NB4 (cell line): Measurements from ENCODE around the gene ANO7.

Experiments used
- DNase-seq: peaks from one replicate; pipeline ENCODE4 v3.0.0; 2010; ENCODE audit warnings: low read depth
- H3K4me3 ChIP-seq: one replicate; pipeline ENCODE4 v1.5.1; 2011; ENCODE audit warnings: mild to moderate bottlenecking, low read depth, low read length, moderate library complexity
- CTCF ChIP-seq: IDR thresholded peaks from one replicate; pipeline ENCODE4 v1.5.1; 2012; ENCODE audit warnings: low read depth, low read length
- MYC ChIP-seq: IDR thresholded peaks from 2 replicates; pipeline ENCODE4 v1.6.1; 2011; ENCODE audit warnings: low read depth, low read length
- POLR2A ChIP-seq: IDR thresholded peaks from 2 replicates; pipeline ENCODE4 v1.6.1; 2011; ENCODE audit warnings: mild to moderate bottlenecking; ENCODE audit not compliant: insufficient read length; ENCODE audit errors: extremely low read depth
- TF ChIP-seq, protein P1 (sequence below): IDR thresholded peaks from 2 replicates; pipeline ENCODE4 v1.6.1; 2011; ENCODE audit warnings: low read depth, low read length

ANO7 gene

DNA sequence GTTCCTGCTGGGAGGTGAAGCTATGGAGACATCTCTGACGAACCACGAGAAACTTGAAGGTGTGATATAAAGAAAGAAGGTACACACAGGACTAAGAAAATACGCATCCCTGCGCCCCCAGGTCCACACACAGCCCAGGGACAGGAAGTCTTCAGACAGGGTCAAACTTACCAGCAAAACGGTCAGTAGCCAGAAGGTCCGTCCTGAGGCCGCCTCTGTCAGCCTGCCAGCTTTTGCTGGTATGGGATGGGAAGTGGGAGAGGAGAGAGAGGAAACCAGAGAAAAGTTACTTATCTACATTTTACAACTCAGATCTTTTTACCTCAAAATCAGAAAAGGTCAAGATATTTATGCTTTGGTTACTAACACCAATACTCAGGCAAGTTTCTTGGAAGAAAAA is 79.8 kb downstream of the ANO7 start:
- no peak for DNase-seq
- H3K4me3 ChIP-seq = no peak overlapping the region
- no peak for TF ChIP-seq MYC
- TF ChIP-seq CTCF = no peak
- TF ChIP-seq, protein P1, sequence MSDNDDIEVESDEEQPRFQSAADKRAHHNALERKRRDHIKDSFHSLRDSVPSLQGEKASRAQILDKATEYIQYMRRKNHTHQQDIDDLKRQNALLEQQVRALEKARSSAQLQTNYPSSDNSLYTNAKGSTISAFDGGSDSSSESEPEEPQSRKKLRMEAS = no peak
- TF ChIP-seq POLR2A = no peak

GRCh38 chr2:241268716-241269445 is 80.4 kb downstream of the ANO7 start:
- no peak for TF ChIP-seq POLR2A
- TF ChIP-seq, protein P1 = no peak
- no peak for TF ChIP-seq MYC
- TF ChIP-seq CTCF = no peak
- no peak overlapping the region for H3K4me3 ChIP-seq
- peak; percentile 40 for DNase-seq

DNA sequence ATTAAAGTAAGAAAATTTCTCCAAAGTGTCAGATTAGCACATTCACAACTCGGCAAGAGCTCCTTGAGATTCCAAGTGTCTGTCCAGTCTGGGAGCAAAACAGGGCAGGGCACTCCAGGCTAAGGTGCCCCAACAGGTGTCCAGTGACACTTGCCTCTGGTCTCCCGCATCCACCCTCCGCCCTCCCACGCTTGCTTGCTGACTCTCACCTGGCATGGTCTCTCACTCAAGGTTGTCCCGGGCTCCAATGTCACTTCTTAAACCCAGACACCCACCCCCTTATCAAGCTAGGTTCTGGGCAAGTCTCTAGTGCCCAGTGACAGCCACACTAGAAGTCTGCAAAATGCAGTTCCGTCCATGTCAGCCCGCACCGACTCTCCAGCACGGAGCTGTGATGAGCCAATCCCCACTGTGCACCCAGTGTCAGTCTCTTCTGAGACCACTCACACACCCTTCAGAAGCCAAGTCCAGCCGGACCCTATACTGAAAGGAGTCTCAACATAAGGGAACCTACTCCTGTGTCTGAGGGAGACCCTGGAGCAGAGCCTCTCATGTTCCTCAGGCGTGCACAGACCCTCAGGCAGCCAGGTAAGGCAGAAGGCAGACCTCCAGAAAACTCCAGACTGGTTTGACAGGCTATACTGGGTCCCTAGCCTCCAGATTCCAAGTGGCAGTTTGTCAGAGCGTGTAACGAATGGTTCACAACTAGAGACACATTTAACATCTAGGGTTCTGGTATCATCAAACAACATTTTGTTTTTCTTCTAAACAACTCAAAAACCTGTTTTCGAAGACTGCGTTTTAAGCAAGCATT is 81.4 kb downstream of the ANO7 start:
- DNase-seq = no peak
- no peak overlapping the region for H3K4me3 ChIP-seq
- TF ChIP-seq MYC = no peak
- TF ChIP-seq, protein P1 = no peak
- TF ChIP-seq POLR2A = no peak
- TF ChIP-seq CTCF = no peak

DNA sequence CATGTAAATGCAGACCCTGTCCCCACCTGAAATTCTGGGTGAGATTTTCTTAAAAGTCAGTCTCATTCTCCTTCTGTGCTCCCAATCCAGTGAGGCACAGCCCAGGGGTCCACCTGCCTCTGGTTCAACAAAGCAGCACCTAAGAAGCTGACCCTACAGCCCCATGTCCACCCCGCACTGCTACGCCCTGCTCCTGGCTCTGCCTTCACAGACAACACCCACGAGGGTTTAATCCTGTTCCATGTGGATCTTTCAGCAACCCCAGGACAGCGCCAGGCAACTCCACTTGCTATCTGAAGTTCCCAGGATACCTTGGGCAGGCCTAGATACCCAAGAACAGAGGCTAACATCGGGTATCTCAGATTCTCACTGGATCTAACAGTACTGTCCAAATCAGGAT is 82.1 kb downstream of the ANO7 start:
- TF ChIP-seq MYC (no peak), POLR2A (no peak), CTCF (no peak)
- TF ChIP-seq, protein P1 = no peak
- no peak for DNase-seq
- no peak overlapping the region for H3K4me3 ChIP-seq

- DNase-seq = peak; percentile 79
- peak overlapping the region; percentile 65 for H3K4me3 ChIP-seq
- TF ChIP-seq, protein P1 = peak; percentile 82
- TF ChIP-seq CTCF (no peak), MYC (peak; percentile 52; the same call in 1 of the 2 replicates), POLR2A (no peak)
Measured at GRCh38 chr2:241271706-241272302, 83.3 kb downstream of the ANO7 start.
